Mesodermal cell (in vitro differentiated cells): ENCODE results near the gene GNG13.
A peak's percentile ranks its signal among the peaks of the same experiment; 100 is the strongest.

ENCODE experiments used
- H3K27ac ChIP-seq: 2 replicates; pipeline ENCODE4 v1.7.0; 2013; ENCODE audit warnings: mild to moderate bottlenecking, low read depth, low read length, moderate library complexity; ENCODE audit not compliant: severe bottlenecking
- H3K36me3 ChIP-seq: 2 replicates; pipeline ENCODE4 v1.7.1; 2013; ENCODE audit warnings: mild to moderate bottlenecking, low read length, moderate library complexity; ENCODE audit not compliant: control insufficient read depth, insufficient read depth
- H3K4me1 ChIP-seq: one replicate; pipeline ENCODE4 v1.7.1; 2013; ENCODE audit warnings: mild to moderate bottlenecking, low read length; ENCODE audit not compliant: insufficient read depth, control insufficient read depth, poor library complexity, severe bottlenecking
- H3K4me3 ChIP-seq: 2 replicates; pipeline ENCODE4 v1.7.0; 2013; ENCODE audit warnings: low read length, control low read depth, mild to moderate bottlenecking; ENCODE audit not compliant: insufficient read depth, poor library complexity, severe bottlenecking; ENCODE audit errors: extremely low read depth
- H3K9me3 ChIP-seq: 2 replicates; pipeline ENCODE4 v1.7.1; 2013; ENCODE audit warnings: mild to moderate bottlenecking, low read length, moderate library complexity; ENCODE audit not compliant: control insufficient read depth
- WGBS, 2 experiments: methylation state at CpG; one replicate each; pipeline ENCODE4 v1.1.5; 2013; ENCODE audit warnings: missing lambda C conversion rate in 2 of 2; ENCODE audit not compliant: insufficient coverage in 2 of 2; 5-methylcytosine and 5-hydroxymethylcytosine counted together

GNG13 gene

DNA sequence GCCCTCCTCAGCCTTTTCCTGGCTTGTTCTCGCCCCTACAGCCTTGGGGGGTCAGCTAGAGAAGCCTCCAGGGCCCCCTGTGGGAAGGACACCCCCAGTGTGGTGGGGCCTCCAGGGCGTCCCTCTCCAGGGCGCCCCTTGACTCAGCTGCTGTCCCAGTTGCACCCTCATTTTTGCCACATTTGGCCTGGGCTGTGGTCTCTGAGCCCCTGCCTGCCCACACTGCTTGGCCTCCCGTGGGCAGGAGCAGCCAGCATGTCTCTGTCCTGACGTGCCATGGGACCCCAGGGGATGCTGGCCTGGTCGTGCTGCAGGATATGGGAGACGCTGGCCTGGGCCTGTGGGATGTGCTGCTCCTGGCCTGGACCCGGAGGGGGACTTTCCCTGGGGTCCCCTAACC lies 7.1 kb downstream of the GNG13 start:
- Histone ChIP-seq H3K4me1 (no peaks in the 10 kb centered on the region), H3K4me3 (no peak overlapping the region), H3K9me3 (no peaks in the 10 kb centered on the region), H3K27ac (no peak overlapping the region), H3K36me3 (peaks cover 58% of the 10 kb centered on the region)
- WGBS, 2 experiments, result 95% methylated on average over 8 of the region's 8 CpGs

DNA sequence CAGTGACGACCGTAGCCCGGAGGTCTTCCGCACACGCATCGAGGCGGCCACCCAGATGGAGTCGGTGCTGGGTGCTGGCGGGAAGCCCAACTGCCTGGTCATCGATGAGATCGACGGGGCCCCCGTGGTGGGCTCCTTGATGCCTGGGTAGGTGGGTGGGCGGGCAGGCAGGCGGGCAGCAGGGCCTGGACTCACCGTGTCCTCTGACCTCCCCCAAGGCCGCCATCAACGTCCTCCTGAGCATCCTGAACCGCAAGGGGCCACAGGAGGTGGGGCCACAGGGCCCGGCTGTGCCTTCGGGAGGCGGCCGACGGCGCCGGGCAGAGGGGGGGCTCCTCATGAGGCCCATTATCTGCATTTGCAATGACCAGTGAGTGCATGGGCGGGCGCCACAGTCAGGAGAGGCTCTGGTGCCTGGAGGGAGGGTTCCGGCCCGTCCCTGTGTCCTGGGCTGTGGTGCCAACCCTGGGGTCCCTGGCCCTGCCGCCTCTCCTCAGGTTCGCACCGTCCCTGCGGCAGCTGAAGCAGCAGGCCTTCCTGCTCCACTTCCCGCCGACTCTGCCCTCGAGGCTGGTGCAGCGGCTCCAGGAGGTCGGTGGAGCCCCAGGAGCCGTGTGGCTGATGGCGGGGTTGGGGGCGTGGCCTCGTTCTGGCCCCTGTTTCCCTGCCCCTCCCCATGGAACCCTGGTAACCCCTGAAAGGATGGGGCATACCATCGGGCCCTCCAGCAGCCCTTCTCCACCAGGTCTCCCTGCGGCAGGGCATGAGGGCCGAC lies 8.1 kb downstream of the GNG13 start:
- WGBS, 2 experiments, result 96 to 97% methylated on average over 42 to 45 of the region's 46 CpGs
- peaks cover 56% of the 10 kb centered on the region for H3K36me3 ChIP-seq
- H3K4me1 ChIP-seq, result no peaks in the 10 kb centered on the region
- H3K27ac ChIP-seq, result no peak overlapping the region
- H3K9me3 ChIP-seq, result no peaks in the 10 kb centered on the region
- H3K4me3 ChIP-seq, result no peak overlapping the region

DNA sequence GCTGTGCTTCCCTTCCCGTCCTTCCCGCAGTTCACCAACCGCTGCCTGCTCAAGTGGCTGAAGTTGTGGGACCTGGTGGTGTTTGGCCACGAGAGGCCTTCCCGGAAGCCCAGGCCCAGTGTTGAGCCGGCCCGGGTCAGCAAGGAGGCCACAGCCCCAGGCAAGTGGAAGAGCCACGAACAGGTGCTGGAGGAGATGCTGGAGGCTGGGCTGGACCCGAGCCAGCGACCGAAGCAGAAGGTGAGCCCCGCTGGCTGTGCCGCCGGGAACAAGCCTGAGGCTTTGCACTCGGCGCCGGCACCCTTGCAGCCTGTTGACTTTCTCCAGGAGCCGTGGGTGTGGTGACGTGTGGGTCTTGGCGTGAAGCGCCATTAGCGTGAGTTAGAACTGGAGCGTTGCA lies 9.4 kb downstream of the GNG13 start:
- peaks cover 53% of the 10 kb centered on the region for H3K36me3 ChIP-seq
- H3K27ac ChIP-seq, result no peak overlapping the region
- WGBS, 2 experiments, result 98 to 99% methylated on average over 22 to 23 of the region's 23 CpGs
- H3K4me3 ChIP-seq, result no peak overlapping the region
- no peaks in the 10 kb centered on the region for H3K4me1 ChIP-seq
- H3K9me3 ChIP-seq, result no peaks in the 10 kb centered on the region

DNA sequence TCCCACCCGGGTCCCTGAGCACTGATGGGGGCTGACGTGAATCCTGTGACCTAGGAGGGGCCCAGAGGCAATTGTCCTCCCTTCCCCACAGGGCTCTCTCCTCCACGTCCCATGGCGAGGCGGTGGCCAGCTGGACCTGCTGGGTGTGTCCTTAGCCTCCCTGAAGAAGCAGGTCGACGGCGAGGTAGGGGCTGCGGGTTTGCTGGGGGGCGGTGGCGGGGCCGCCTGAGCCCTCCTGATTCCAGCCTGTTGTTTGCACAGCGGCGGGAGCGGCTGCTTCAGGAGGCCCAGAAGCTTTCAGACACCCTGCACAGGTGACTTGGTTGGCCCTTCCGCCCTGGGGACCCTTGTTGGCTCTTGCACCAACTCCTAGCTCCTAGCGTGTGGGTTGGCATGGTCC lies 10.4 kb downstream of the GNG13 start:
- no peak overlapping the region for H3K27ac ChIP-seq
- H3K4me1 ChIP-seq, result no peaks in the 10 kb centered on the region
- WGBS, 2 experiments, result 96 to 97% methylated on average over 13 to 17 of the region's 17 CpGs
- H3K9me3 ChIP-seq, result no peaks in the 10 kb centered on the region
- H3K36me3 ChIP-seq, result peaks cover 62% of the 10 kb centered on the region
- no peak overlapping the region for H3K4me3 ChIP-seq

DNA sequence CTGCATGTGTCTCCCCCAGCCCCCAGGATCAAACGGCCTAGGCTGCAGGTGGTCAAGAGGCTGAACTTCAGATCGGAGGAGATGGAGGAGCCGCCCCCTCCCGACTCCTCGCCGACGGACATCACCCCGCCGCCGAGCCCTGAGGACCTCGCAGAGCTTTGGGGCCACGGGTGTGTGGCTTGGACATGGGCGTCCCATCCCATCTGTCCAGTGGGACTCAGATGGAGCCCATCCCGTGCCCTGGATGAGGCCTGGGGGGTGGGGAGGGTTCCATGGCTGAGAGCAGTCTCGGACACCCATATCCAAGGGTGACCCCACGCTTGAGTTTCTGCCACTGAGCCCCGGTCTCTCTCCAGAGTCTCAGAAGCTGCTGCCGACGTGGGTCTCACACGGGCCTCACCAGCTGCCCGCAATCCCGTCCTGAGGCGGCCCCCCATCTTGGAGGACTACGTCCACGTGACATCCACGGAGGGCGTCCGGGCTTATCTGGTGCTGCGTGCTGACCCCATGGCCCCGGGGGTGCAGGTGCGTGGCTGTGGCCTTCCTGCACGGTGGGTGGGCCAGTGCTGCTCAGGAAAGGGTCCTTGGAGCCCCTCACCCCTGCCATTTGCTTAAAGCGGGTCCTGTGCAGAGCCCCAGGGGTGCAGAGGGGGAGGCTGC lies 11.2 kb downstream of the GNG13 start:
- H3K27ac ChIP-seq, result no peak overlapping the region
- WGBS, 2 experiments, result 65 to 76% methylated on average over 20 to 33 of the region's 33 CpGs
- H3K4me3 ChIP-seq, result peak overlapping the region; percentile 79
- no peaks in the 10 kb centered on the region for H3K4me1 ChIP-seq
- peaks cover 66% of the 10 kb centered on the region for H3K36me3 ChIP-seq
- H3K9me3 ChIP-seq, result no peaks in the 10 kb centered on the region

DNA sequence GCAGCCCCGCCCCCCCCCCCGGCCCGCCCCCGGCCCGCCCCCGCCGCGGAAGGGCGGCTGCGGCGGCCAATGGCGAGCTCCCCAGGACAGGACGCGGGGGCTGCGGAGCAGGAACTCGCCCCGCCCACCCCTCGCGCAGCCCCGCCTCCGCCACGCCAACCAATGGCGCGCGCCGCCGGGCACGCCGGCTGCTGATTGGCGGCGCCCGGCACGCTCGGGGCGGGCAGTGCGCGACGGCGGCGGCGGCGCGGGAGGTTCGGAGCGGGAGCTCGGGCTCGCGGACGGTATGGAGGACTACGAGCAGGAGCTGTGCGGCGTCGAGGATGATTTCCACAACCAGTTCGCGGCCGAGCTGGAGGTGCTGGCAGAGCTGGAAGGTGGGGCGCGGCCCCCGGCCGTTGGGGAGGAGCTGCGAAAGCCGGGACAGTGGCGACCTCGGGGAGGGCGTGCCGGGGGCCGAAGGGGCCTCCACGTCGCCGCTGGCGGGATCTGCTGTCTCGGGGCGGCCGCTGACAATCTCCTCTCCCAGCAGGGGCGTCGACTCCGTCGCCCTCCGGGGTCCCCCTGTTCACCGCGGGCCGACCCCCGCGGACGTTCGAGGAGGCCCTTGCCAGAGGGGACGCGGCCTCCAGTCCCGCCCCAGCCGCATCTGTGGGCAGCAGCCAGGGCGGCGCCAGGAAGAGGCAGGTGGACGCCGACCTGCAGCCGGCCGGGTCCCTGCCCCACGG lies 12.0 kb downstream of the GNG13 start, which contains the start of gene CHTF18:
Gene CHTF18 (plus strand): TSS at position 222 of the 728 bp plus-strand sequence. CDS start 65 bp downstream, at position 287.
- H3K27ac ChIP-seq, result peak within 1 kb of the TSS; percentile 29
- no peaks in the 10 kb centered on the region for H3K9me3 ChIP-seq
- H3K4me3 ChIP-seq, result peak within 1 kb of the TSS; percentile 83
- 1% methylated on average over 59 to 82 of the region's 97 CpGs for WGBS, 2 experiments
- H3K36me3 ChIP-seq, result peaks cover 61% of the 10 kb centered on the region
- H3K4me1 ChIP-seq, result no peaks in the 10 kb centered on the region

DNA sequence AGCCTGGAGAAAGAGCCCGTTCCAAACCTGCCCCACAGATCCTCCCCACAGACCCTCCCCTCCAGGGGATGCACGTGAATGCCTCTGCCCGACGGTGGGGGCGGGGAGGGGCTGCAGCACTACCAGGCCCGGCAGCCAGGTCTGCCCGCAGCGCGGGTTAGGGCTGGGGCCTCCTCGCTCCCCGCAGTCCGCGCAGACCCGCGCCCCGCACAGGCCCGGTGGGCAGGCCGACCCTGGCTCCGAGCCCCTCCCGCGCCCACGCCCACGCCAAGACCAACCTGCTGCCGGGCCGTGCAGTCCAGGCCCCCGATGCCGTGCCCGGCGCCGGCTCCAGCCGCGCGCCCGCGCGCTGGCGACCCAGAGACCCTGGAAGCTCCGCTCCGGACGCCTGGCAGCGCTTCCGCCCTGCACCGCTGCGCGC lies 12.5 kb downstream of the GNG13 start, which contains the start of gene RPUSD1:
Gene RPUSD1 (minus strand): TSS at position 404 of the 421 bp plus-strand sequence. CDS start 644 bp downstream, outside the sequence.
- Histone ChIP-seq H3K27ac (peak within 1 kb of the TSS; percentile 29), H3K9me3 (no peaks in the 10 kb centered on the region), H3K36me3 (peaks cover 55% of the 10 kb centered on the region), H3K4me3 (peak within 1 kb of the TSS; percentile 83), H3K4me1 (no peaks in the 10 kb centered on the region)
- 0% methylated on average over 24 to 30 of the region's 45 CpGs for WGBS, 2 experiments

DNA sequence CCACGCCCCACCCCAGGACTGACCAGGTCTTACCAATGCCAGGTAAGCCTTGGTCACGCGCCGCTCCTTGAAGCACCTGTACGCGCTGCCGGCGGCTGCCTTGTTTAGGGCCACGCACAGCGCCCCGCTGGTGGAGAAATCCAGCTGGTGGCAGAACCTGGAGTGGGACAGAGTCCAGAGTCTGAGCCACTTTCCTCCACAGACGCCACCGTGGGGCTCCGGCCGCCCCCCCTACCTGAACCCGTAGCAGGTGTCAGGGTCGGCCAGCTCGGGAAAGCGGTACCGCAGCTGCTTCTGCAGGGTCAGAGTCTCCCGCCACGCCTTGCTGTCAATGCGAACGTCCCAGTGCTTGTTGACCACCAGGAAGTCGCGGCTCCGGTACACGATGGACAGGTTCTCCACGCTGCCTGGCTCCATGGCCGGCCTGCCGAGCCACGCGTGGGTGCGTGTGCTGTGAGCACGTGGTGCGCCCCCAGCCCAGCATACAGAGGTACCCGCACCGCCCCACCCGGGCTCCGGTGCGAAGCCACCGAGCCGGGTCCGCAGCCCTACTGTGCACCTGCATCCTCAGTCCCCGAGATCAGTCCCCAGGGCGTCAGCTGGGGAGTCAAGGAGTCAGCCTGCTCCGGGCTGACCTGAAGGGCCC lies 13.1 kb downstream of the GNG13 start:
- no peak overlapping the region for H3K27ac ChIP-seq
- peaks cover 52% of the 10 kb centered on the region for H3K36me3 ChIP-seq
- H3K4me3 ChIP-seq, result peak overlapping the region; percentile 83
- no peaks in the 10 kb centered on the region for H3K4me1 ChIP-seq
- no peaks in the 10 kb centered on the region for H3K9me3 ChIP-seq
- 50% methylated on average over 37 to 45 of the region's 47 CpGs for WGBS, 2 experiments

DNA sequence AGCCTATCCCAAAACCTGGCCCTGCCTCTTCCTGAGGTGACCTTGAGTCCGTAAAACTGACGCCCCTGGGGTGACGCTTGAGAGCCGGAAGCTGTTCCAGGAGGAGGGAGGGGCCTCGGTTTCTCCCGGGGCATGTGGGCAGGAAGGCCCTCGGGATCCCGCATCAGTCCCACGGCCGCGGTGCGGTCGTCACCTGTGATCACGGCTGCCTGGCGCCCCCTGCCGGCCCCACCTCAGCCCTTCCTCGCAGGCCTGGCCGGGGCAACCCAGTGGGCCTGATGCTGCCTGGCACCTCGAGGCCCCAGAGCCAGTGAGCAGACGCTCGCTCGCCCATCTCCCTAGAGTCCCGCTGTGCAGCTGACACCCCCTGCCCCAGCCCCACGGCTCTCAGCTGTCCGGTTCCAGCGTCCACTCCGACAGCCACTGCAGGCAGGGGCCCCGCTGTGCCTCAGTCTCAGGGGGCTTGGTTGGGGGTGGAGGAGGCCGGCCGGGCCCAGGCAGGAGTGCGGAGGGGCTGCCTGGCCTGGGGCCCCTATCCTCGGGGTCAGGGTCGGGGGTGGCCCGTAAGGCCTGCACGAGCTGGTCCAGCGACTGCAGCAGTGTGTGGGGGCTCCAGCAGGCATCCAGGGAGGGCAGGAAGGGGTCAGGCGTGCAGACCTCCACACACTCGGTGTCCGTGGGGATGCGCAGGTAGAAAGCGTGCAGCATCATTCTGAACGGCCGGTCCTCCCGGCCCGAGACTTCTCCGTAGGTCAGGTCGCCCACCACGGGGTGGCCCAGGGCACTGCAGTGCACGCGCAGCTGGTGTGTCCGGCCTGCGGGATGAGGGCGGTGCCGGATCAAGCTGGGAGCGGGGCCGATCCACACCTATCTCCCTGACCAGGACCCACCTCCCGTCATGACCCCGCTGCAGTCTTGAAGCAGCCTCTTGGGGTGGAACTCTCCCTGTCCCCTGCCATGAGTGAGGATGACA lies 14.7 kb downstream of the GNG13 start:
- no peak overlapping the region for H3K4me3 ChIP-seq
- H3K4me1 ChIP-seq, result no peaks in the 10 kb centered on the region
- WGBS, 2 experiments, result 64 to 71% methylated on average over 45 to 49 of the region's 58 CpGs
- no peaks in the 10 kb centered on the region for H3K9me3 ChIP-seq
- H3K36me3 ChIP-seq, result peaks cover 37% of the 10 kb centered on the region
- H3K27ac ChIP-seq, result no peak overlapping the region
